RKO (cell line): ENCODE data around the gene CHMP2A.
"Not testable (repeated sequence)": the region's sequence is repeated elsewhere in the genome, so short reads cannot be mapped to it uniquely, and the experiment has no call there.

ENCODE experiments used
- DNase-seq: peaks from one replicate; pipeline ENCODE4 v3.0.0-alpha.2; 2016; ENCODE audit warnings: low spot score

CHMP2A gene

DNA sequence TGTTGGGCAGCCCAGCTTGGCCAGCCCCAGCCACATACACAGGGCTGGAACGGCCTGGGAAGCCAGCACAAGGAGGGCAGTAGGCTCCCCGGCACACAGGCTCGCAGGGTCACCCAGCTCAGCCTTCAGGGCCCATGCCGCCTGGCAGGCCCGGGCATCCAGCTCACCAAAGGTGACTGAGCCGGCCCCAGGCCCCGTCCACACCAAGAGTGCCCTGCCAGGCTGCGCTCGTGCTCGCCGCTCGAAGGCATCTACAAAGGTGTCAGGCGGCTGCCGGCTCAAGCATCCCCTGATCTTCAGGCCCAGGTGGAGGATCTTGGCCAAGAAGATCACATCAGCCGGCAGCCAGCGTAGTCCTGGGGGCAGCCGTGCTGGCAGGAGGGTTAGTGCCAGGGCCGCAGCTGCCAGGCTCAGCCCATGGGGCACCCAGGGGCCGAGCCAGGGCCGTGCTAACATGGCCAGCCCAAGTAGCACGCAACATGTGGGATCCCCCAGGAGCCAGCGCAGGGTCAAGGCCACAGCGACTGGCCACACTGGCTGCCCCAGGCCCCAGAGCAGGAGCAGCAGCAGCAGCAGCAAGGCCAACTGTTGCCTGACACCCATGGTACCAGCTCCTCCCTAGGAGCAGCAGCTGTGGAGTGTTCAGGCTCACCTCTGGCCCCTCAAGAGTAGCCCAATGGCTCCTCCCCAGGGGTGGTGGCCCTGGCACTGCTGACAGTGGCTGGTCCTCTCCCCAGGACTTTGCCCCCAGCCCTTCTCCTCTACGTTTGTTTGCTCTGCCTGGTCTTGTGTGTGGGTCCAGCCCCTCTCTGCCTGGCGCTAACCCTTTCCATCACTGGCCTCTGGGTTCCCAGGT is 43.3 kb downstream of the CHMP2A start, which contains the start of gene SLC27A5:
Gene SLC27A5, minus strand, starts transcription at position 640 of the 856 bp plus-strand sequence. Its CDS starts 37 bp downstream, at position 603.
- no peak for DNase-seq

DNA sequence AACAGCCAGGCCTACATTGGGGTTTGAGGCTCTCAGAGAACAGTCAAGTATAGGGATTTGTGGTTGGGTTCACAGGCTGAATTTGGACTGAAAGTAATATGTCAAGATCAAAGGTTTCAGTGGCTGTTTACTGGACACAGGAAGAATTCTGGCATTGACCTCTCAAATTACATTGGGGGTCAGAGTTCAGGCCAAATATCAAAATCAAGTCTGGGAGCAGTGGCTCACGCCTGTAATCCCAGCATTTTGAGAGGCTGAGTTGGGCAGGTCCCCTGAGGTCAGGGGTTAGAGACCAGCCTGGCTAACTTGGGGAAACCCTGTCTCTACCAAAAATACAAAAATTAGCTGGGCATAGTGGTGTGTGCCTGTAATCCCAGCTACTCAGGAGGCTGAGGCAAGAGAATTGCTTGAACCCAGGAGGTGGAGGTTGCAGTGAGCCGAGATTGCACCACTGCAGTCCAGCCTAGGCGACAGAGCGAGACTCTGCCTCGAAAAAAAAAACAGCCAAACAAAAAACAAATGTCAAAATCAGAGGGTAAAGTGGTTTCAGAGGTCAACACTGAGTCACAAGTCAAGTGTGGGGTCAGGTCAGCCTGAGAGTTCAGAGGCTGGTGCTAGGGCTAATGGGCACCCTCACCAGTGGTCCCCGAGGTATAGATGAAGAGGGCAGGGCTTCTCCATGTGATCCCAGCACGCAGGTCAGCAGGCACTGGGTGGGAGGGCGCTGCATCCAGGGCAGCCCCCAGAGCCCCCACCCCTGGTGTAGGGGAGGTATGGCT is 44.6 kb downstream of the CHMP2A start:
- no peak for DNase-seq

DNA sequence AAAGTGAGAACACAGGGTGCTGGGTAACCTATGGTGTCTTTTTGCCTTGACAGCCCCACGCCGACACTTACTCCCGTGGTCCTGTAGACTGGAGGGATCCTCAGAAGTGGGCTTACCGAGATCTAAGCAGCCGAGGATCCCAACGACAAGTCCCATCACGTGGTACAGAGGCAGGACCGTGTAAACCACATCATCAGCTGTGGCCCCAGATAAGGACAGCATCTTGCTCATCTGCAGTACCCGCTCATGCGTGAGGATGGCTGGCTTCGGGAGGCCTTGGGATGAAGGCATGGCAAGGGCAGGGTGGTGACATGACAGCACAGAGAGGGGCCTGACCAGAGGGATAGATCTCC is 45.2 kb downstream of the CHMP2A start:
- DNase-seq: no peak

DNA sequence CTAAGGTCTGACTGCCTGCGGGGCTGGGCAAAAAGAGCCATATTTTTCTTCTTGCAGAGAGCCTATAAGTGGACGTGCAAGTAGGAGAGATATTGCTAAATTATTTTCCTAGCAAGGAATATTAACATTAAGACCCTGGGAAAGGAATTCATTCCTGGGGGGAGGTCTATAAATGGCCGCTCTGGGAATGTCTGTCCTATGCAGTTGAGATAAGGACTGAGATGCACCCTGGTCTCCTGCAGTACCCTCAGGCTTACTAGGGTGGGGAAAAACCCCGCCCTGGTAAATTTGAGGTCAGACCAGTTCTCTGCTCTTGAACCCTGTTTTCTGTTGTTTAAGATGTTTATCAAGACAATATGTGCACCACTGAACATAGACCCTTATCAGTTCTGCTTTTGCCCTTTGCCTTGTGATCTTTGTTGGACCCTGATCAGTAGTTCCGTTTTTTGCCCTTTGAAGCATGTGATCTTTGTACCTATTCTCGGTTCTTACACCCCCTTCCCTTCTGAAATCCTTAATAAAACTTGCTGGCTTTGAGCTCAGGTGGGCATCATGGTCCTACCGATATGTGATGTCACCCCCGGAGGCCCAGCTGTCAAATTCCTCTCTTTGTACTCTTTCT is 47.2 kb downstream of the CHMP2A start:
- DNase-seq: not testable (repeated sequence)
